ENCODE results near the gene RNF208.
A peak's percentile ranks its signal among the peaks of the same experiment; 100 is the strongest.

Gene RNF208

GRCh38 chr9:137211532-137211931, 10.5 kb downstream of the RNF208 start:
- DNase-seq: no peak

- DNase-seq: no peak
These were observed 15.4 kb downstream of the RNF208 start for GRCh38 chr9:137206602-137207001.

GRCh38 chr9:137205126-137206069, 16.6 kb downstream of the RNF208 start, which contains the start of the genes NDOR1 and TMEM203:
Gene NDOR1 (plus strand): TSS chr9:137205700. CDS start chr9:137205778, 78 bp downstream.
Gene TMEM203 (minus strand): TSS chr9:137205648. CDS start chr9:137205414, 234 bp downstream.
- DNase-seq: peak; percentile 84 to 91

GRCh38 chr9:137204731-137205125, 17.3 kb downstream of the RNF208 start:
- DNase-seq: no peak

- no peak for DNase-seq
These were observed 19.1 kb downstream of the RNF208 start for GRCh38 chr9:137202966-137203365.

GRCh38 chr9:137201205-137201868, 20.7 kb downstream of the RNF208 start:
- DNase-seq: no peak

- DNase-seq: peak; percentile 99 to 100
These were observed 21.5 kb downstream of the RNF208 start, which contains the start of gene TPRN for GRCh38 chr9:137200311-137201204. Gene TPRN (minus strand): TSS chr9:137200741. CDS start chr9:137200711, 30 bp downstream.

- no peak for DNase-seq
These were observed 22.5 kb downstream of the RNF208 start for GRCh38 chr9:137199411-137200121.

GRCh38 chr9:137198902-137199283, 23.1 kb downstream of the RNF208 start:
- DNase-seq: no peak

GRCh38 chr9:137198051-137198901, 23.8 kb downstream of the RNF208 start:
- DNase-seq: no peak

GRCh38 chr9:137195525-137196220, 26.4 kb downstream of the RNF208 start:
- DNase-seq: no peak

GRCh38 chr9:137194909-137195308, 27.1 kb downstream of the RNF208 start:
- no peak for DNase-seq

- DNase-seq: no peak
These were observed 27.7 kb downstream of the RNF208 start for GRCh38 chr9:137194388-137194787.

GRCh38 chr9:137193771-137194170, 28.3 kb downstream of the RNF208 start:
- no peak for DNase-seq

GRCh38 chr9:137192859-137193258, 29.2 kb downstream of the RNF208 start:
- DNase-seq: no peak

GRCh38 chr9:137192448-137192780, 29.6 kb downstream of the RNF208 start:
- DNase-seq: no peak

- no peak for DNase-seq
These were observed 30.2 kb downstream of the RNF208 start for GRCh38 chr9:137191691-137192447.

- DNase-seq: no peak
These were observed 30.8 kb downstream of the RNF208 start for GRCh38 chr9:137191245-137191644.

GRCh38 chr9:137190315-137190856, 31.7 kb downstream of the RNF208 start:
- DNase-seq: no peak
